KBM-7 (cell line): ENCODE measurements around the gene ADNP2.

Experiments
- DNase-seq: peaks from one replicate; pipeline ENCODE4 v3.0.0-alpha.2; 2015
- in situ Hi-C: fragments of 300-500 bp; cut with MboI; formaldehyde crosslinking; loops from 2 replicates; pipeline ENCODE4 v1.14.3; 2020; ENCODE audit warnings: low sequenced_read_pairs, low pct_unique_long_range_greater_than_20kb, mixed read lengths

The ADNP2 gene

GRCh38 chr18:80183273-80184050 lies 74.4 kb downstream of the ADNP2 start:
- in situ Hi-C loops: no loop called here
- no peak for DNase-seq

- no peak for DNase-seq
- in situ Hi-C loops: no loop called here
Measured at GRCh38 chr18:80184243-80184772, 75.2 kb downstream of the ADNP2 start.

- no peak for DNase-seq
- in situ Hi-C loops: no loop called here
Measured at GRCh38 chr18:80185545-80185944, 76.5 kb downstream of the ADNP2 start.

GRCh38 chr18:80187956-80188642 lies 79.0 kb downstream of the ADNP2 start:
- in situ Hi-C loops: no loop called here
- no peak for DNase-seq

GRCh38 chr18:80188643-80189530 lies 79.8 kb downstream of the ADNP2 start:
- in situ Hi-C loops: no loop called here
- DNase-seq: no peak

GRCh38 chr18:80189531-80189865 lies 80.4 kb downstream of the ADNP2 start:
- no peak for DNase-seq
- in situ Hi-C loops: no loop called here
